Measurements from ENCODE around the gene PAX2.
"Not testable (repeated sequence)": the region's sequence is repeated elsewhere in the genome, so short reads cannot be mapped to it uniquely, and the experiment has no call there.

Gene PAX2

DNA sequence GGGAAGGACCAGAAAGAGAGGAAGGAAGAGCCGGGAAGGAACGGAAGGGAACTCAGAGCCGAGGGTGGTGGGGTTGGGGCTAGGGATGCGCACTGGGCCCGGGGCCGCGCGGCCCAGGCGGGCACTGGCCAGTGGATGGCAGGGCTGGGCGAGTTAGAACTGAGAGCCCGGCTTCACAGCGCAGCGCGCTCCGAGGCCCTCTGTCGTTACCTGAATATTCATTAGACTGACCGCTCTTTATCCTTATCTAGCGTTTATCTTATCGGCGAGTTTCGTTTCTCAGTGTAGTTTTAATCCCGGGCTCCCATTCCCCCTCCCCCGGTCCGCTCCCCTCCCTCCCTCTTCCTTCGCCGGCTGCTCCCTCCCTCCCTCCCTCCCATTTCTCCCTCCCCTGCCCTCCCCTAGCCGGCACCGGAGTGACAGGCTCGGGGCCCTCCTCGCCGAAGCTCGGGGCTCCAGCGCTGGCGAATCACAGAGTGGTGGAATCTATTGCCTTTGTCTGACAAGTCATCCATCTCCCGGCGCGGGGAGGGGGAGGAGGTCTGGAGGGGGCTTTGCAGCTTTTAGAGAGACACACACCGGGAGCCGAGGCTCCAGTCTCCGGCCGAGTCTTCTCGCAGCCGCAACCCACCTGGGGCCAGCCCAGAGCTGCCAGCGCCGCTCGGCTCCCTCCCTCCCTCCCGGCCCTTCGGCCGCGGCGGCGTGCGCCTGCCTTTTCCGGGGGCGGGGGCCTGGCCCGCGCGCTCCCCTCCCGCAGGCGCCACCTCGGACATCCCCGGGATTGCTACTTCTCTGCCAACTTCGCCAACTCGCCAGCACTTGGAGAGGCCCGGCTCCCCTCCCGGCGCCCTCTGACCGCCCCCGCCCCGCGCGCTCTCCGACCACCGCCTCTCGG, at the start of gene PAX2:
TSS of gene PAX2 (plus strand) at position 596 of the 895 bp plus-strand sequence. CDS start 679 bp downstream, outside the sequence.
- FAIRE-seq, result no peak
- DNase-seq (ENCODE audit: extremely low spot score, insufficient read length, low read depth), result no peak

- FAIRE-seq (peak; percentile 68), DNase-seq (ENCODE audit: extremely low spot score, insufficient read length, low read depth) (peak; percentile 9)
Measured at GRCh38 chr10:100696477-100696901, 48.9 kb upstream of the PAX2 start.

DNA sequence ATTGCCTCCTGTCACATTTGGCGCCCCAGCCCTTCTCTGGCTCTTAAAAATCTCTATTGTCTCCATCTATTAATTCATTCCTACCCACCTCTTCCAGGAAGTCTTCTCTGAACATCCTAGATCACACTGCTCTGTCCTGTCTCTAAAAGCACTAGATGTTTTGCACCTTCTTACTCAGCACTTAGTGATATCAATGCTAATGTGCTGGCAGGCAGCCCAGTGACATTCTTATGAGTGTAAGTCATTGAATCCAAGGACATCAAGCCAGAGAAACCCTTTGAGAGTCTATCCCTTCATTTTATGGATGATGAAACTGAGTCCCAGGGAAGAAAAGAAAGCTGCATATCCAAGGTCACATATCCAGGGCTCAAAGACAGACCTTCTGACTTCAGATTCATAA, 48.3 kb upstream of the PAX2 start:
- no peak for DNase-seq (ENCODE audit: extremely low spot score, insufficient read length, low read depth)
- no peak for FAIRE-seq

- DNase-seq (ENCODE audit: extremely low spot score, insufficient read length, low read depth) (no peak), FAIRE-seq (no peak)
Measured at GRCh38 chr10:100697631-100698030, 47.8 kb upstream of the PAX2 start.

DNA sequence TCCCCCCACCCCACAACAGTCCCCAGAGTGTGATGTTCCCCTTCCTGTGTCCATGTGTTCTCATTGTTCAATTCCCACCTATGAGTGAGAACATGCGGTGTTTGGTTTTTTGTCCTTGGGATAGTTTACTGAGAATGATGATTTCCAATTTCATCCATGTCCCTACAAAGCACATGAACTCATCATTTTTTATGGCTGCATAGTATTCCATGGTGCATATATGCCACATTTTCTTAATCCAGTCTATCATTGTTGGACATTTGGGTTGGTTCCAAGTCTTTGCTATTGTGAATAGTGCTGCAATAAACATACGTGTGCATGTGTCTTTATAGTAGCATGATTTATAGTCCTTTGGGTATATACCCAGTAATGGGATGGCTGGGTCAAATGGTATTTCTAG, 43.7 kb upstream of the PAX2 start:
- not testable (repeated sequence) for FAIRE-seq; DNase-seq (ENCODE audit: extremely low spot score, insufficient read length, low read depth)

- FAIRE-seq, result no peak
Measured at GRCh38 chr10:100705139-100705538, 40.2 kb upstream of the PAX2 start.

GRCh38 chr10:100707261-100707848, 38.0 kb upstream of the PAX2 start:
- DNase-seq (ENCODE audit: extremely low spot score, insufficient read length, low read depth) (no peak), FAIRE-seq (no peak)

More at GRCh38 chr10:100705139-100705538, 40.2 kb upstream of the PAX2 start:
- DNase-seq (ENCODE audit: extremely low spot score, insufficient read length, low read depth), result no peak

DNA sequence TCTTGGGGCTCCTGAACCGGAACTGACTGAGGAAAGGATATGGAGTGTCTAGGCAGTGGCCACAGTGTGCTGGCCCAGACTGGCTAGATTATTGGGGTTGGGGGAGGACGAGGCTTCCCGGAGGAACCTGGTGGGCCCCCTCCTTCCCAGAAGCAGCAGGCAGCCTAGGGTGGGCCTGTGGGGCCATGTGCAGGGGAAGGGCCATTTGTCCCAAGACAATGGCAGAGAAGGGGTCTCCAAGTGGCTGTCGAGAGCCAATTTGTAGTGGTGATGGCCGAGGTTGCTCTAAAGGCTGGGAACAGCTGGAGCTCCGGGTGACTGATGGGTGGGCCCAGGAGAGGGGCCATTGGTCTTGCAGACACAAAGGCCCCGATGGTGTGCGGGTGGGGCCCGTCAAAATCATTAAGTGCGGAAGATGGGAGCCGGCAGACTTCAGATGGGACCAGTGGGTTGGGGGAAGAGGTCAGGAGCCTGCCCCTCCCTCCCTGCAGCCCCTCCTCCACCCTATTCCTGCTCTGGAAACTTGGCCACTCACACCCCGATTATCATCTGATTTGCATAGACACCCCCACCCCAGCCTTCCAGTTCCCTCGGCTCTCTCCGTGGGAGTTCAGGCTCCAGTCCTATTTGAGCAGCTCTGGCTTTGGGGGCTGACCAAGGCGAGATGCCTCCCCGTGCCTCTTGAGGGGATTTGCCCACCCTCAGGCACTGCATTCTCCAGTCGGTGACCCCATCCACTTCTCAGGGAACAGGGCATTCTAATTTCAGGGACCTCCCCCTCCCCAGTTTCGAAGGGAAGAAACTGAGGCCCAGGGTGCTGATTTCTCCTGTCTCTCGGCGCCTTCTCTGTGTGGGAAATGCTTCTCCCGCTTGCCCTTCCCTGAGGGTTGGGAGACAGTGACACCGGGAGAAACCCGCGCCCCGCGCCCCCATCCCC, 36.0 kb upstream of the PAX2 start:
- FAIRE-seq (no peak), DNase-seq (ENCODE audit: extremely low spot score, insufficient read length, low read depth) (no peak)

DNA sequence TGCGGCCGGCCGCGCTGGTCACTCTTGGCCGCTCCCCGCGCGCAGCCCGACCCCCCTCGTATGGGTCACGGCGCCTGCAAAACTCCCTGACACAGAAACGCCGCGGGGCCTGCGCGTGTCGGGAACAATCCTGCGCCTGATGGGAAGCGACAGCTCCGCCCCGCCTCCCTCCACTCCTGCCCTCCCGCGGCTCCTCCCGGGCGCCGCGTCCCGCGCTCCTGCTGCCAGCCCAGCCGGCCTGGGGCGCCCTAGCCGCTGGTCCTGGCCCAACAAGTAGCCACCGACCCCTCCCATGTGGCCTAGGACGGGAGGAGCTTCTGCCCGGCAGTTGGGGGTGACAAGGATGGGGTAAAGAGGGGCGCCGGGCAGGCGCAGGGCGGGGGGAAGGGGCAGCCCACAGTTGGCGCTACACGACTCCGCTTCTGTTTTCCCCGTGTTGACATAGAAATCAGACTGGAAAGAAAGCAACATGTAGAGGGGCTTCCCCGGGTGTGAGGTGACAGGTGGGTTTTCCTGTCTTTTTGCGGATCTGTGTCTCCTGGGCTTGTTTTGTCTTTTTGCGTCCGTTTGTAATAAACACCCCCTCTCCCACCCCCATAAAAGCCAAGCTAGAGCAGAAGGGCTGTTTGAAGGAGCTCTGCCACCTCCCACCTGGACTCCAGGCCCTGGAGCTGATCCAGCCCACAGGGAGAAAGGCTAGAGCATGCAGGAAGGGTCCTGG, 35.1 kb upstream of the PAX2 start:
- DNase-seq (ENCODE audit: extremely low spot score, insufficient read length, low read depth), result no peak
- FAIRE-seq, result no peak

DNA sequence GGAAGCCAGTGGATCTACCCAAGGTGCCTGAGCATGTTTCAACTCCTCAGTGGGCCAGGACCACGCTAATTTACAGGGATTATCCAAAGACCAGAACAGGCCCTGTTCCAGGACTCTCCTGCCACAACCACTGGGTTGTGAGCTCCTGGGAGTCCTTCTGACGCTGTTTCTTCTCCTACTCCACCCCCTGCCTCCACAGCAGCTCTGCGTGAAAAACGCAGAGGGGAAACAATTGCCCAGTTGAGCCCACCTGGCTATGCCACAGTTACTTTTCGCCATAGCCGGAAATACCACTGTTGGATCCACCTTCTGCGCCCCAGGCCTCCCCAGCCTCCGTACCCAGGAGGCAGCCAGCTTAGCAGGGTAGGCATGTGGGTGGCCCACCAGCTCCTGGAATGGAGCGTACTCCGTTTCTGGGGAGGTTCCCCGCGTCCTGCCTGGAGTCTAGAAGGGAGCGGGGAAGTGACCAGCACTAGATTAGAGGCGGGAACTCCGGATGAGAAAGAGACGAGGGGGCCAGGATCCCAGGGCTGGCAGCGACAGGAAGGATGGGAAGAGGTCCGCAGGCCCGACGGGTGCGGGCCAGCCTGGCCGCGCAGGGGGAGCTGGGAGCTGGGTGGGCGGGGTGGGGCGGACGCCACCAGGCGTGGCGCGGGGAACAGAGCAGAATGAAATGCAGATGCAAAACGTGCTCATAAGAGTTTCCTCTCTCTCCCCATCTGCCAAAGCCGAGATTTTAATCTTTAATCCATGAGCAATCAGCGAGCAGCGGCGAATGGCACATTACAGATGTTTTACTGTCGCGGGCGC, 32.1 kb upstream of the PAX2 start:
- FAIRE-seq (no peak), DNase-seq (ENCODE audit: extremely low spot score, insufficient read length, low read depth) (no peak)

DNA sequence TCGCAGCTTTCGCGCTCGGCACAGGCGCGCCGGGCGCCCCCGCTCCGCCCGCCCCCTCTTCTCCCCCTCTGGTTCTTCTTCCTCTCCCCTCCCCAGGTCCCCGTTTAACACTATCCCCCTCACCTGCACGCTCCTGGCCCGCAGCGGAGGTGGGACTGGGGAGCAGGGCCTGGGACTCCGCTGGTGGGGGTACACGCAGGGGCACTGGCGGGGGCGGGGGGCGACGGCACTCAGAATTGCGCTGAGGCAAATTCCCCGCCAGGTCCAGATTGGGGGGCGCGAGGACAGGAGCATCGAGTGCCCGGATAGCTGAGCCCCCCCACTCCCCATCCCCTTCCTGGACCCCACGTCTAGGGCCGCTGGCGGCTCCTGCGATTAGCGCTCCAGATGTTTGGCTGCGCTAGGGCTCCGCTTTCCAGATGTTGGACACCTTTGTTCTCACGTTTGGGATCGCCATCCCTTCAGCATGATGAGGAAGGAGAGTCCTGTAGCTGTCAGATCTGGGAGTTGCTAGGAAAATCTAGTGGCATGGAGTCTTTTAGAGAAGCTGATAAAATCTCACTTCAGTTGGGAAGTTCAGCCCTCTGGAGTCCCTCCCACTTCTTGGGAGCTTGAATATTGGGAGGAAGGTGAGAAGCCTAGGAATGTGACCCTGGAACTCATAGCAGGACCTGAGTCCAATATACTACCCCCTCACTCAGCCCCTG, 31.4 kb upstream of the PAX2 start:
- FAIRE-seq (no peak), DNase-seq (ENCODE audit: extremely low spot score, insufficient read length, low read depth) (no peak)

DNA sequence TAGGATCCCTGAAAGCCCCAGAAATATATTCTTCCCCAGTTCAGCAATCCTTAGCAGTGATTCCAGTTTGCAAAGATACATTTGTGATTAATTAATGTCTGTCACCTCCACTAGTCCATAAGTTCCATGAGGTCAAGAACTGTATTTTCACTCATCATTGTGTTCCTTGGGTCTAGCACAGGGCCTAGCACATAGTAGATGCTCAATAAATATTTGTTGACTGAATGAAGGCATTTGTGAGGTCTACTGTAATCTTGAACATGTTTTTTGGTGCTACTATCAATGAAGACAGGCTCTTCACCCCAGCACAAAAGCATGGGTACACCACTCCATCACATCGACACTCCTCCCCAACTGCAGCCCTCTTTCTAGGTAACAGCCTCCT, 30.8 kb upstream of the PAX2 start:
- no peak for FAIRE-seq

DNA sequence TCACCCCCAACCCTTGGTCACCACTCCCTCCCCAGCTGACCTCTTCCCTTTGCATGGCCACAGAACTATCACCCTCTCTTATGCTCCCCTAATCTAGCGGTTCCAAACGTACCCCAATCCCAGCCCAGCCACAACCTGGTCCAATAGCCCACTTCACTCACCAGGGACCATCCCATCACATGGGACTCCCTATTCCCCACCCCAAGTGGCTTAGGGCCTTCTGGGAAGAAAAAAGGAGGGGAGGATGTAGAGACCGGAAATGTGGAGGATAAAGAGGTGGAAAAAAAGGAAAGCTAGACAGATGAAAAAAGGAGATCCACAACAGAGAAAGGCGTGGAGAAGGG, 30.3 kb upstream of the PAX2 start:
- FAIRE-seq, result no peak
- no peak for DNase-seq (ENCODE audit: extremely low spot score, insufficient read length, low read depth)

More for the DNA sequence above, 30.8 kb upstream of the PAX2 start:
- DNase-seq (ENCODE audit: extremely low spot score, insufficient read length, low read depth), result no peak

DNA sequence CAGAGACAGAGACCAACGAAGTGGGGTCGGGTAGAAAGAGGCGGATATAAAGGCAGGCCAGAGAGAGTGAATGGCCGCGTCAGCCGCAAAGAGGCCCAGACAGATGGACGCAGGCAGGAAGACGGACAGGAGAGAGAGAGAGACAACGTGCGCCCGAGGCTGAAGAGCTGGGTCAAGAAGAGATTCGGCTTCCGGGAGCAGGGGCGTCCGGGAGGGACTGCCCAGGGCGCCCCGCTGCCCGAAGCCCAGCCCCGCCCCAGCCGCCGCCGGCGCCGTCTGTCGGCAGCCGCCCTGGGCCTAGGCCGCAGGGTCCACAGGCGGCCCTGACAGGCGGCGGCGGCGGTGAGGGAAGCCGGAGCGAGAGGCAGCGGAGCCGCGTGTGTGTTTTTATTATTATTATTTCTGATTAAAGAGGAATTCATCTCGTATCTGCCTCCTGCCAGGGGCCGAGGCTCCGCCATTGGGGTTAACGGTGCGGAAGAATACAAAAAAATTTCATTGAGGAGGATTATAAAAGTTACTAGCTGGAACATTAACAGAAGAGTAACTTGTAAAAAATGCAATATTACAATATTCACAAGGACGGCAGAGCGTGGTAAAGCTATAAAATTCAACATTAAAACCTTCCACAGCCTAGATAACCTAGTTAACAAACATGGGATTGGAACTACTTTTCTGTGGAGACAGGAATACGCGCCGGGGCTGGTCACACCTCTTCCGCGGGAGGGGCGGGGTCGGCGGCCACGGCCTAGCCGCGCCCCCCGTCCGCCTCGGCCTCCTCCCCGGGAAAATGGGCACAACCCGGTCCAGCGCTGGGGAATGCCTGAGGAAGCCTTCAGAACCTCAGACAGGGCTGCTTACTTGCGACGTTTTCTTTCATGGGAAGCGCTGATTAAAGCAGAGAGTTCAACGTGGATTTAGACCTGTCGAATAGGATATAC, 29.7 kb upstream of the PAX2 start:
- DNase-seq (ENCODE audit: extremely low spot score, insufficient read length, low read depth) (no peak), FAIRE-seq (no peak)

- FAIRE-seq (no peak), DNase-seq (ENCODE audit: extremely low spot score, insufficient read length, low read depth) (no peak)
Measured at GRCh38 chr10:100717166-100717565, 28.2 kb upstream of the PAX2 start.

- no peak for DNase-seq (ENCODE audit: extremely low spot score, insufficient read length, low read depth)
- no peak for FAIRE-seq
Measured at GRCh38 chr10:100718197-100718742, 27.1 kb upstream of the PAX2 start.

GRCh38 chr10:100723180-100723579, 22.2 kb upstream of the PAX2 start:
- FAIRE-seq (no peak), DNase-seq (ENCODE audit: extremely low spot score, insufficient read length, low read depth) (no peak)

Measured in GM18507 (cell line).